Effector CD8-positive, alpha-beta T cell (primary cell): ENCODE data around the gene UNC119B.

Source experiments
- DNase-seq: peaks from one replicate; lab custom pipeline; 2025; lab: John Stamatoyannopoulos, UW

Gene UNC119B

GRCh38 chr12:120687578-120688289, 22.5 kb upstream of the UNC119B start:
- DNase-seq = no peak

- DNase-seq = no peak
These were observed 21.7 kb upstream of the UNC119B start for GRCh38 chr12:120688527-120689071.

GRCh38 chr12:120689397-120690082, 20.7 kb upstream of the UNC119B start:
- DNase-seq = no peak

GRCh38 chr12:120690083-120690450, 20.2 kb upstream of the UNC119B start:
- DNase-seq = no peak

- DNase-seq = no peak
These were observed 19.3 kb upstream of the UNC119B start for GRCh38 chr12:120690978-120691377.

- no peak for DNase-seq
These were observed 17.7 kb upstream of the UNC119B start for GRCh38 chr12:120692524-120693033.

- no peak for DNase-seq
These were observed 16.4 kb upstream of the UNC119B start for GRCh38 chr12:120693848-120694247.

- no peak for DNase-seq
These were observed 13.6 kb upstream of the UNC119B start for GRCh38 chr12:120696626-120697025.

- no peak for DNase-seq
These were observed 12.9 kb upstream of the UNC119B start for GRCh38 chr12:120697344-120697743.

- no peak for DNase-seq
These were observed 11.6 kb upstream of the UNC119B start for GRCh38 chr12:120698665-120699064.

GRCh38 chr12:120699553-120699952, 10.7 kb upstream of the UNC119B start:
- DNase-seq = no peak

- no peak for DNase-seq
These were observed 9.4 kb upstream of the UNC119B start for GRCh38 chr12:120700886-120701285.

- DNase-seq = no peak
These were observed 7.6 kb upstream of the UNC119B start for GRCh38 chr12:120702637-120703036.

GRCh38 chr12:120703311-120703942, 6.8 kb upstream of the UNC119B start:
- no peak for DNase-seq

GRCh38 chr12:120705618-120706017, 4.6 kb upstream of the UNC119B start:
- no peak for DNase-seq

- DNase-seq = no peak
These were observed 4.2 kb upstream of the UNC119B start for GRCh38 chr12:120706029-120706428.

- DNase-seq = no peak
These were observed 1.6 kb upstream of the UNC119B start for GRCh38 chr12:120708651-120709050.

GRCh38 chr12:120710805-120711296, 593 bp downstream of the UNC119B start:
- DNase-seq = no peak

- no peak for DNase-seq
These were observed 1.2 kb downstream of the UNC119B start for GRCh38 chr12:120711411-120711810.

- no peak for DNase-seq
These were observed 2.4 kb downstream of the UNC119B start for GRCh38 chr12:120712610-120713009.

GRCh38 chr12:120713861-120714482, 3.7 kb downstream of the UNC119B start:
- peak; percentile 54 for DNase-seq

- no peak for DNase-seq
These were observed 7.8 kb downstream of the UNC119B start for GRCh38 chr12:120718055-120718454.
